KMS-11 (cell line): ENCODE data around the gene HSPBAP1.

ENCODE experiments used
- H2AFZ ChIP-seq: fragments of 200-600 bp; sonication (generic); 2 replicates; pipeline ENCODE4 v1.6.1; 2016; ENCODE audit warnings: antibody characterized with exemption, mixed run types, low read depth
- H3K27ac ChIP-seq: fragments of 200-600 bp; sonication (generic); 2 replicates; pipeline ENCODE4 v1.6.1; 2016; ENCODE audit warnings: mild to moderate bottlenecking, mixed run types
- H3K27me3 ChIP-seq: fragments of 200-600 bp; sonication (generic); 2 replicates; pipeline ENCODE4 v1.6.1; 2017; ENCODE audit warnings: mild to moderate bottlenecking, low read depth, mixed run types, moderate library complexity; ENCODE audit not compliant: insufficient read depth
- H3K36me3 ChIP-seq: fragments of 200-600 bp; sonication (generic); 2 replicates; pipeline ENCODE4 v1.6.1; 2017; ENCODE audit warnings: mild to moderate bottlenecking, mixed run types; ENCODE audit not compliant: insufficient read depth
- H3K4me1 ChIP-seq: fragments of 200-600 bp; sonication (generic); 2 replicates; pipeline ENCODE4 v1.6.1; 2016; ENCODE audit warnings: mild to moderate bottlenecking, low read depth, mixed run types; ENCODE audit not compliant: poor library complexity, severe bottlenecking
- H3K4me2 ChIP-seq: fragments of 200-600 bp; sonication (generic); 2 replicates; pipeline ENCODE4 v1.7.0; 2016; ENCODE audit warnings: mild to moderate bottlenecking, mixed run types
- H3K4me3 ChIP-seq: fragments of 200-600 bp; sonication (generic); IDR thresholded peaks from 2 replicates; pipeline ENCODE4 v1.6.1; 2017; ENCODE audit warnings: low read depth, low read length, mixed read lengths; ENCODE audit not compliant: insufficient read depth
- H3K79me2 ChIP-seq: fragments of 200-600 bp; sonication (generic); 2 replicates; pipeline ENCODE4 v1.6.1; 2016; ENCODE audit warnings: low read depth, mixed run types; ENCODE audit not compliant: insufficient read depth
- H3K9ac ChIP-seq: fragments of 200-600 bp; sonication (generic); 2 replicates; pipeline ENCODE4 v1.6.1; 2016; ENCODE audit warnings: mild to moderate bottlenecking, mixed run types
- H4K20me1 ChIP-seq: fragments of 200-600 bp; sonication (generic); 2 replicates; pipeline ENCODE4 v1.6.1; 2016; ENCODE audit warnings: mild to moderate bottlenecking, mixed run types; ENCODE audit not compliant: insufficient read depth
- CTCF ChIP-seq: fragments of 200-600 bp; sonication (generic); conservative IDR thresholded peaks from 2 replicates; pipeline ENCODE4 v1.6.1; 2017; ENCODE audit warnings: low read depth, mild to moderate bottlenecking, antibody characterized with exemption, low read length, moderate library complexity, mixed read lengths

The HSPBAP1 gene

GRCh38 chr3:122770521-122771202, 23.0 kb downstream of the HSPBAP1 start:
- no peaks in the 10 kb centered on the region for H4K20me1 ChIP-seq
- H3K4me1 ChIP-seq, result peaks cover 7% of the 10 kb centered on the region
- H3K36me3 ChIP-seq, result no peaks in the 10 kb centered on the region
- no peak overlapping the region for H2AFZ ChIP-seq
- TF ChIP-seq CTCF, result no peak
- no peak overlapping the region for H3K27ac ChIP-seq
- H3K9ac ChIP-seq, result no peak overlapping the region
- no peak overlapping the region for H3K4me2 ChIP-seq
- H3K4me3 ChIP-seq, result no peak overlapping the region
- no peaks in the 10 kb centered on the region for H3K79me2 ChIP-seq
- no peaks in the 10 kb centered on the region for H3K27me3 ChIP-seq

- Histone ChIP-seq H4K20me1 (no peaks in the 10 kb centered on the region), H3K4me1 (peaks cover 11% of the 10 kb centered on the region), H3K9ac (no peak overlapping the region), H3K36me3 (no peaks in the 10 kb centered on the region), H3K79me2 (no peaks in the 10 kb centered on the region), H3K27ac (no peak overlapping the region), H3K4me2 (no peak overlapping the region), H2AFZ (no peak overlapping the region), H3K27me3 (no peaks in the 10 kb centered on the region), H3K4me3 (no peak overlapping the region)
- no peak for TF ChIP-seq CTCF
Measured at GRCh38 chr3:122767540-122768372, 25.9 kb downstream of the HSPBAP1 start.

- no peak overlapping the region for H2AFZ ChIP-seq
- peaks cover 11% of the 10 kb centered on the region for H3K4me1 ChIP-seq
- H3K36me3 ChIP-seq, result no peaks in the 10 kb centered on the region
- no peaks in the 10 kb centered on the region for H3K79me2 ChIP-seq
- no peak overlapping the region for H3K27ac ChIP-seq
- TF ChIP-seq CTCF, result no peak
- H3K27me3 ChIP-seq, result no peaks in the 10 kb centered on the region
- no peak overlapping the region for H3K4me3 ChIP-seq
- H3K4me2 ChIP-seq, result no peak overlapping the region
- H4K20me1 ChIP-seq, result no peaks in the 10 kb centered on the region
- H3K9ac ChIP-seq, result no peak overlapping the region
Measured at GRCh38 chr3:122766430-122766829, 27.2 kb downstream of the HSPBAP1 start.

GRCh38 chr3:122760453-122761271, 33.0 kb downstream of the HSPBAP1 start:
- Histone ChIP-seq H3K4me3 (no peak overlapping the region), H3K4me2 (no peak overlapping the region), H3K9ac (no peak overlapping the region), H3K36me3 (no peaks in the 10 kb centered on the region), H2AFZ (no peak overlapping the region), H3K4me1 (peaks cover 16% of the 10 kb centered on the region), H3K27ac (no peak overlapping the region), H3K79me2 (no peaks in the 10 kb centered on the region), H3K27me3 (no peaks in the 10 kb centered on the region), H4K20me1 (no peaks in the 10 kb centered on the region)
- no peak for TF ChIP-seq CTCF
